HG03521 (cell line): ENCODE measurements around the gene RPL27.
A peak's percentile ranks its signal among the peaks of the same experiment; 100 is the strongest.
"Not testable (repeated sequence)": the region's sequence is repeated elsewhere in the genome, so short reads cannot be mapped to it uniquely, and the experiment has no call there.

Source experiments
- ATAC-seq: cut with Tn5 transposase; IDR thresholded peaks from one replicate; pipeline ENCODE4 v1.9.1; 2021; ENCODE audit warnings: mild to moderate bottlenecking, moderate library complexity; ENCODE audit not compliant: unreplicated experiment

Gene RPL27

GRCh38 chr17:42997984-42998938 is at the start of gene RPL27:
TSS of gene RPL27 (plus strand) at chr17:42998419. CDS start at chr17:42998751, 332 bp downstream.
- ATAC-seq = peak; percentile 92

- no peak for ATAC-seq
These were observed 48.0 kb upstream of the RPL27 start for GRCh38 chr17:42950044-42950783.

- ATAC-seq = no peak
These were observed 44.5 kb upstream of the RPL27 start for GRCh38 chr17:42953669-42954068.

GRCh38 chr17:42964161-42964932 is 33.9 kb upstream of the RPL27 start, which contains the start of gene AARSD1:
TSS of gene AARSD1 (minus strand) at chr17:42964454. CDS start at chr17:42964440, 14 bp downstream.
- peak; percentile 82 for ATAC-seq

- no peak for ATAC-seq
These were observed 30.3 kb upstream of the RPL27 start for GRCh38 chr17:42967925-42968324.

GRCh38 chr17:42969001-42969581 is 29.1 kb upstream of the RPL27 start:
- ATAC-seq = no peak

GRCh38 chr17:42971589-42971988 is 26.6 kb upstream of the RPL27 start:
- no peak for ATAC-seq

GRCh38 chr17:42973323-42973722 is 24.9 kb upstream of the RPL27 start:
- ATAC-seq = not testable (repeated sequence)

GRCh38 chr17:42975265-42975664 is 23.0 kb upstream of the RPL27 start:
- no peak for ATAC-seq

- not testable (repeated sequence) for ATAC-seq
These were observed 22.5 kb upstream of the RPL27 start for GRCh38 chr17:42975701-42976100.

- ATAC-seq = no peak
These were observed 18.5 kb upstream of the RPL27 start, which contains the start of gene PTGES3L for GRCh38 chr17:42979511-42980273. TSS of gene PTGES3L (minus strand) at chr17:42980080. CDS start at chr17:42980053, 27 bp downstream.

- ATAC-seq = peak; percentile 69
These were observed 17.9 kb upstream of the RPL27 start, which contains the start of gene RUNDC1 for GRCh38 chr17:42980274-42980765. TSS of gene RUNDC1 (plus strand) at chr17:42980565. CDS start at chr17:42980577, 12 bp downstream.

GRCh38 chr17:42980766-42981397 is 17.3 kb upstream of the RPL27 start:
- ATAC-seq = peak; percentile 48

GRCh38 chr17:42982266-42982665 is 16.0 kb upstream of the RPL27 start:
- ATAC-seq = no peak

- no peak for ATAC-seq
These were observed 13.0 kb upstream of the RPL27 start for GRCh38 chr17:42985225-42985624.

GRCh38 chr17:42989141-42989540 is 9.1 kb upstream of the RPL27 start:
- ATAC-seq = no peak

GRCh38 chr17:42989726-42990652 is 8.2 kb upstream of the RPL27 start:
- no peak for ATAC-seq

- ATAC-seq = no peak
These were observed 6.7 kb upstream of the RPL27 start for GRCh38 chr17:42991471-42991870.
